HCT116 (cell line): ENCODE results near the gene HES5. TPM values are rescaled to one million over a fixed set of nuclear protein-coding genes. Genes with fewer than 3 reads are reported as not detected.

Source experiments
- ATAC-seq: fragments of 200-7000 bp; cut with Tn5 transposase; 2 replicates; pipeline ENCODE4 v1.9.1; 2020; ENCODE audit warnings: mild to moderate bottlenecking, moderate library complexity
- BruUV-seq: library from RNA; stranded (reverse); fragments of 400-500 nt; replicated peaks from 2 replicates; lab custom pipeline; 2021; lab: Mats Ljungman, UMichigan
- CTCF ChIA-PET: fragments of 300-600 bp; sonication (Branson Sonifier 250); formaldehyde crosslinking; loops from one replicate; lab custom pipeline; 2021; ENCODE audit warnings: antibody characterized with exemption; lab: Charles Lee
- POLR2A ChIA-PET: fragments of 300-600, 350-600 bp; sonication (Branson Sonifier 250); formaldehyde crosslinking; loops from one replicate; lab custom pipeline; 2021; ENCODE audit warnings: antibody characterized with exemption; lab: Charles Lee
- RAD21 ChIA-PET, 2 experiments: fragments of 300-600 bp; sonication (Branson Sonifier 250); formaldehyde crosslinking; loops; one replicate each; lab custom pipeline; 2023; ENCODE audit warnings: low total read pairs in 2 of 2; ENCODE audit not compliant: uncharacterized antibody in 2 of 2, unreplicated experiment in 2 of 2, low non-redundant PET in 1 of 2; lab: Charles Lee
- DNase-seq: peaks from one replicate; pipeline ENCODE4 v3.0.0-alpha.2; 2010; ENCODE audit warnings: low read depth, low spot score
- H2AFZ ChIP-seq: fragments of 200-600 bp; shearing (Covaris generic), sonication (generic); 2 replicates; pipeline ENCODE4 v1.6.1; 2017; ENCODE audit warnings: low read depth, mixed run types, mixed read lengths, antibody characterized with exemption, low read length; ENCODE audit not compliant: poor library complexity, severe bottlenecking
- H3K27ac ChIP-seq: 2 replicates; pipeline ENCODE4 v1.5.1; 2012; ENCODE audit warnings: low read depth, low read length
- H3K27me3 ChIP-seq: fragments of 200-600 bp; sonication (generic); 2 replicates; pipeline ENCODE4 v1.6.1; 2016; ENCODE audit warnings: mixed run types, low read length, mixed read lengths; ENCODE audit not compliant: insufficient read depth
- H3K36me3 ChIP-seq, 2 experiments: fragments of 200-500 bp in 1 of 2; fragments of 200-600 bp in 1 of 2; sonication (Bioruptor generic) in 1 of 2; sonication (generic) in 1 of 2; 2 replicates each; pipeline versions ENCODE4 v1.5.1 to v1.6.1; 2014 to 2016; ENCODE audit warnings: low read length in 2 of 2, inconsistent platforms in 1 of 2, mixed read lengths in 1 of 2, mixed run types in 1 of 2; ENCODE audit not compliant: insufficient read depth in 2 of 2, control insufficient read depth in 1 of 2
- H3K4me1 ChIP-seq, 2 experiments: fragments of 200-600 bp in 1 of 2; sonication (generic) in 1 of 2; 2 replicates each; pipeline versions ENCODE4 v1.5.1 to v1.6.1; 2012 to 2017; ENCODE audit warnings: low read length in 2 of 2, inconsistent platforms in 1 of 2, mild to moderate bottlenecking in 1 of 2, mixed read lengths in 1 of 2, mixed run types in 1 of 2, moderate library complexity in 1 of 2; ENCODE audit not compliant: insufficient read depth in 2 of 2, control insufficient read depth in 1 of 2
- H3K4me2 ChIP-seq: fragments of 200-600 bp; sonication (generic); 2 replicates; pipeline ENCODE4 v1.6.1; 2017; ENCODE audit warnings: mixed run types, low read length, mixed read lengths
- H3K4me3 ChIP-seq, 2 experiments: fragments of 200-600 bp in 1 of 2; sonication (generic) in 1 of 2; replicated peaks in 1 of 2; 2 replicates each; pipeline ENCODE4 v1.5.1; 2011 to 2016; ENCODE audit warnings: low read length in 2 of 2, control low read depth in 1 of 2, low read depth in 1 of 2, mild to moderate bottlenecking in 1 of 2, mixed read lengths in 1 of 2, mixed run types in 1 of 2
- H3K79me2 ChIP-seq: fragments of 200-600 bp; sonication (generic); 2 replicates; pipeline ENCODE4 v1.6.1; 2017; ENCODE audit warnings: mild to moderate bottlenecking, mixed run types, low read length, moderate library complexity, mixed read lengths; ENCODE audit not compliant: insufficient read depth
- H3K9ac ChIP-seq: fragments of 200-600 bp; sonication (generic); 2 replicates; pipeline ENCODE4 v1.6.1; 2016; ENCODE audit warnings: low read length, mixed read lengths
- H3K9me2 ChIP-seq: fragments of 200-600 bp; sonication (generic), shearing (Covaris generic); 2 replicates; pipeline ENCODE4 v1.6.1; 2017; ENCODE audit warnings: mixed run types, mild to moderate bottlenecking, moderate library complexity; ENCODE audit not compliant: insufficient read depth
- H3K9me3 ChIP-seq, 2 experiments: fragments of 200-500 bp in 1 of 2; fragments of 200-600 bp in 1 of 2; sonication (Bioruptor generic) in 1 of 2; sonication (generic) in 1 of 2; 2 replicates each; pipeline ENCODE4 v1.6.1; 2014 to 2017; ENCODE audit warnings: low read length in 2 of 2, mixed read lengths in 2 of 2, inconsistent platforms in 1 of 2, low read depth in 1 of 2, mild to moderate bottlenecking in 1 of 2, mixed run types in 1 of 2, moderate library complexity in 1 of 2; ENCODE audit not compliant: control insufficient read depth in 1 of 2, insufficient read depth in 1 of 2
- H4K20me1 ChIP-seq: fragments of 200-600 bp; sonication (generic), shearing (Covaris generic); 2 replicates; pipeline ENCODE4 v1.6.1; 2017; ENCODE audit warnings: mixed run types, mild to moderate bottlenecking, moderate library complexity; ENCODE audit not compliant: insufficient read depth
- EZH2phosphoT487 ChIP-seq: fragments of 200-600 bp; IDR thresholded peaks from 2 replicates; pipeline ENCODE4 v1.6.1; 2018; ENCODE audit warnings: antibody characterized with exemption, borderline replicate concordance
- RAD21 ChIP-seq: IDR thresholded peaks from 2 replicates; pipeline ENCODE4 v1.6.1; 2012; ENCODE audit warnings: low read depth, mild to moderate bottlenecking
- SIN3A ChIP-seq: IDR thresholded peaks from 2 replicates; pipeline ENCODE4 v1.6.1; 2012; ENCODE audit warnings: low read depth
- SP1 ChIP-seq: IDR thresholded peaks from 2 replicates; pipeline ENCODE4 v1.6.1; 2012; ENCODE audit warnings: low read depth
- TCF7L2 ChIP-seq: IDR thresholded peaks from 2 replicates; pipeline ENCODE4 v1.7.0; 2011; ENCODE audit warnings: borderline replicate concordance, inconsistent platforms; ENCODE audit not compliant: insufficient read depth, insufficient read length; ENCODE audit errors: extremely low read depth
- ZFX ChIP-seq: fragments of 450-650 bp; IDR thresholded peaks from 2 replicates; pipeline ENCODE4 v1.6.1; 2017
- intact Hi-C: fragments of 100-400 bp; cut with micrococcal nuclease; formaldehyde crosslinking; loops from 2 replicates; pipeline ENCODE4 v1.10.0; 2022
- total RNA-seq: library from RNA; stranded (reverse); gene quantifications from one replicate; pipeline ENCODE4 v1.2.1, GENCODE V29; 2021; ENCODE audit not compliant: unreplicated experiment
- TF ChIP-seq, protein P1 (sequence below): IDR thresholded peaks from 2 replicates; pipeline ENCODE4 v1.6.1; 2011; ENCODE audit warnings: mild to moderate bottlenecking, low read length, moderate library complexity; ENCODE audit not compliant: insufficient replicate concordance; ENCODE audit errors: extremely low read depth
- TF ChIP-seq, protein P2 (sequence below): IDR thresholded peaks from 2 replicates; pipeline ENCODE4 v1.6.1; 2012
- TF ChIP-seq, protein P3 (sequence below): IDR thresholded peaks from 2 replicates; pipeline ENCODE4 v1.6.1; 2012
- TF ChIP-seq, protein P4 (sequence below): IDR thresholded peaks from 2 replicates; pipeline ENCODE4 v1.6.1; 2012; ENCODE audit warnings: low read depth

HES5 gene
- total RNA-seq, 1 experiment from 2014 or later = not detected

DNA sequence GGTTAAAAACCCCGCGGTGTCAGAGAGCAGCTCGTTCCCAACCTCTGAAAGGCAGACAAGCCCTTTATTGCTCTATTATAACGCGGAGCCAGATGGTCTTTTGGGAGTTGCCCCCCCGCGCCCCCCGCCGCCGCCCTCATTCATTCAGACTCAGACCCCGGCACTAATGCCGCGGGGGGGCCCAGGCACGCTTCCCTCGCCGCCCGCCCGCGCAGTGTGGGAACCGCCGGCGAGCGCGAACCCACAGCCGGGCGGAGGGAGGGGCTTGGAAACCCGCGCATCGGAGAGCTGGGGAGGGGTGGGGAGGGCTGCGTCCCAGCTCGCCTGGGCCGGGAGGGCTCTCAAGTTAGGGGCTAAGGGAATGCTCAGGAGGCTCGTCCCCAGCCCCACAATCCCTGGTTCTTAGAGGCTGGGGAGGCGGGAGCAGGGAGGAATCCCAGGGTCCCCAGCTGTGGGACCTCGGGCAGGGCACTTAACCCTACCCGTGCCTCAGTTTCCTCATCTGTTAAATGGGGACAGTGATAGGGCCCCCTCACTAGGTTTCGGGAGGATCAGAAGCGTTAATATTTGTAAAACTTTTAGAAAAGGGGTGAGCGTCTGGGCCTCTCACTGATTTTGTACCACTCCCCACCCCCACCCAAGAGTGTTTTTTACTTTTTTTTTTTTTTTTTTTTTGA, 10.9 kb upstream of the HES5 start:
- no peaks in the 10 kb centered on the region for H3K9me3 ChIP-seq
- H3K79me2 ChIP-seq = no peaks in the 10 kb centered on the region
- BruUV-seq = no TSS peak
- no peak overlapping the region for H3K9ac ChIP-seq
- no peak overlapping the region for H3K27ac ChIP-seq
- DNase-seq (no peak), ATAC-seq (no peak)
- H3K4me1 ChIP-seq = peaks cover 2 to 19% of the 10 kb centered on the region in 2 experiments
- H4K20me1 ChIP-seq = no peaks in the 10 kb centered on the region
- ChIA-PET RAD21 (no interaction called here), POLR2A (no interaction called here), CTCF (no interaction called here)
- no peaks in the 10 kb centered on the region for H3K9me2 ChIP-seq
- no peak overlapping the region for H3K4me3 ChIP-seq
- no peaks in the 10 kb centered on the region for H3K27me3 ChIP-seq
- no peaks in the 10 kb centered on the region for H3K36me3 ChIP-seq
- H3K4me2 ChIP-seq = no peak overlapping the region
- TF ChIP-seq RAD21 (no peak), TCF7L2 (no peak), SP1 (no peak), EZH2phosphoT487 (no peak), SIN3A (no peak), ZFX (no peak)
- TF ChIP-seq, protein P1, sequence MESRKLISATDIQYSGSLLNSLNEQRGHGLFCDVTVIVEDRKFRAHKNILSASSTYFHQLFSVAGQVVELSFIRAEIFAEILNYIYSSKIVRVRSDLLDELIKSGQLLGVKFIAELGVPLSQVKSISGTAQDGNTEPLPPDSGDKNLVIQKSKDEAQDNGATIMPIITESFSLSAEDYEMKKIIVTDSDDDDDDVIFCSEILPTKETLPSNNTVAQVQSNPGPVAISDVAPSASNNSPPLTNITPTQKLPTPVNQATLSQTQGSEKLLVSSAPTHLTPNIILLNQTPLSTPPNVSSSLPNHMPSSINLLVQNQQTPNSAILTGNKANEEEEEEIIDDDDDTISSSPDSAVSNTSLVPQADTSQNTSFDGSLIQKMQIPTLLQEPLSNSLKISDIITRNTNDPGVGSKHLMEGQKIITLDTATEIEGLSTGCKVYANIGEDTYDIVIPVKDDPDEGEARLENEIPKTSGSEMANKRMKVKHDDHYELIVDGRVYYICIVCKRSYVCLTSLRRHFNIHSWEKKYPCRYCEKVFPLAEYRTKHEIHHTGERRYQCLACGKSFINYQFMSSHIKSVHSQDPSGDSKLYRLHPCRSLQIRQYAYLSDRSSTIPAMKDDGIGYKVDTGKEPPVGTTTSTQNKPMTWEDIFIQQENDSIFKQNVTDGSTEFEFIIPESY = no peak
- TF ChIP-seq, protein P2, sequence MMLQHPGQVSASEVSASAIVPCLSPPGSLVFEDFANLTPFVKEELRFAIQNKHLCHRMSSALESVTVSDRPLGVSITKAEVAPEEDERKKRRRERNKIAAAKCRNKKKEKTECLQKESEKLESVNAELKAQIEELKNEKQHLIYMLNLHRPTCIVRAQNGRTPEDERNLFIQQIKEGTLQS = no peak
- TF ChIP-seq, protein P3, sequence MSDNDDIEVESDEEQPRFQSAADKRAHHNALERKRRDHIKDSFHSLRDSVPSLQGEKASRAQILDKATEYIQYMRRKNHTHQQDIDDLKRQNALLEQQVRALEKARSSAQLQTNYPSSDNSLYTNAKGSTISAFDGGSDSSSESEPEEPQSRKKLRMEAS = no peak
- TF ChIP-seq, protein P4, sequence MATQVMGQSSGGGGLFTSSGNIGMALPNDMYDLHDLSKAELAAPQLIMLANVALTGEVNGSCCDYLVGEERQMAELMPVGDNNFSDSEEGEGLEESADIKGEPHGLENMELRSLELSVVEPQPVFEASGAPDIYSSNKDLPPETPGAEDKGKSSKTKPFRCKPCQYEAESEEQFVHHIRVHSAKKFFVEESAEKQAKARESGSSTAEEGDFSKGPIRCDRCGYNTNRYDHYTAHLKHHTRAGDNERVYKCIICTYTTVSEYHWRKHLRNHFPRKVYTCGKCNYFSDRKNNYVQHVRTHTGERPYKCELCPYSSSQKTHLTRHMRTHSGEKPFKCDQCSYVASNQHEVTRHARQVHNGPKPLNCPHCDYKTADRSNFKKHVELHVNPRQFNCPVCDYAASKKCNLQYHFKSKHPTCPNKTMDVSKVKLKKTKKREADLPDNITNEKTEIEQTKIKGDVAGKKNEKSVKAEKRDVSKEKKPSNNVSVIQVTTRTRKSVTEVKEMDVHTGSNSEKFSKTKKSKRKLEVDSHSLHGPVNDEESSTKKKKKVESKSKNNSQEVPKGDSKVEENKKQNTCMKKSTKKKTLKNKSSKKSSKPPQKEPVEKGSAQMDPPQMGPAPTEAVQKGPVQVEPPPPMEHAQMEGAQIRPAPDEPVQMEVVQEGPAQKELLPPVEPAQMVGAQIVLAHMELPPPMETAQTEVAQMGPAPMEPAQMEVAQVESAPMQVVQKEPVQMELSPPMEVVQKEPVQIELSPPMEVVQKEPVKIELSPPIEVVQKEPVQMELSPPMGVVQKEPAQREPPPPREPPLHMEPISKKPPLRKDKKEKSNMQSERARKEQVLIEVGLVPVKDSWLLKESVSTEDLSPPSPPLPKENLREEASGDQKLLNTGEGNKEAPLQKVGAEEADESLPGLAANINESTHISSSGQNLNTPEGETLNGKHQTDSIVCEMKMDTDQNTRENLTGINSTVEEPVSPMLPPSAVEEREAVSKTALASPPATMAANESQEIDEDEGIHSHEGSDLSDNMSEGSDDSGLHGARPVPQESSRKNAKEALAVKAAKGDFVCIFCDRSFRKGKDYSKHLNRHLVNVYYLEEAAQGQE = no peak
- intact Hi-C loops = no loop called here
- H2AFZ ChIP-seq = no peak overlapping the region
